PC-9 (cell line): ENCODE results near the gene TMPRSS9. TPM values are rescaled to one million over a fixed set of nuclear protein-coding genes. Genes with fewer than 3 reads are reported as not detected.

Experiments
- BruUV-seq: library from RNA; stranded (reverse); fragments of 400-500 nt; replicated peaks from 2 replicates; lab custom pipeline; 2021; lab: Mats Ljungman, UMichigan
- CTCF ChIA-PET: fragments of 300-600 bp; sonication (Branson Sonifier 250); formaldehyde crosslinking; loops from one replicate; lab custom pipeline; 2022; ENCODE audit warnings: antibody characterized with exemption; lab: Charles Lee
- POLR2A ChIA-PET: fragments of 300-600 bp; sonication (Branson Sonifier 250); formaldehyde crosslinking; loops from one replicate; lab custom pipeline; 2022; ENCODE audit warnings: antibody characterized with exemption; ENCODE audit not compliant: unreplicated experiment; lab: Charles Lee
- DNase-seq, 2 experiments: peaks; one replicate each; pipeline versions ENCODE4 v3.0.0 to v3.0.0-alpha.2; 2015 to 2022; ENCODE audit warnings: mixed read lengths in 1 of 2
- H2AFZ ChIP-seq: fragments of 200-600 bp; sonication (generic); 2 replicates; pipeline ENCODE4 v1.8.1; 2017; ENCODE audit warnings: antibody characterized with exemption
- H3F3A ChIP-seq: fragments of 200-600 bp; sonication (generic); 2 replicates; pipeline ENCODE4 v1.8.1; 2017; ENCODE audit warnings: antibody characterized with exemption, mild to moderate bottlenecking, low read depth; ENCODE audit not compliant: insufficient read depth
- H3K27ac ChIP-seq: fragments of 200-600 bp; sonication (generic); 2 replicates; pipeline ENCODE4 v1.6.1; 2016; ENCODE audit warnings: mixed run types
- H3K27me3 ChIP-seq: fragments of 200-600 bp; sonication (generic); 2 replicates; pipeline ENCODE4 v1.6.1; 2016; ENCODE audit warnings: low read depth, mixed run types; ENCODE audit not compliant: insufficient read depth
- H3K36me3 ChIP-seq: fragments of 200-600 bp; sonication (generic); 2 replicates; pipeline ENCODE4 v1.6.1; 2016; ENCODE audit warnings: low read depth, mixed run types
- H3K4me1 ChIP-seq: fragments of 200-600 bp; sonication (generic); replicated peaks from 2 replicates; pipeline ENCODE4 v1.6.1; 2016; ENCODE audit warnings: mixed run types; ENCODE audit not compliant: insufficient read depth
- H3K4me2 ChIP-seq: fragments of 200-600 bp; sonication (generic); 2 replicates; pipeline ENCODE4 v1.6.1; 2017; ENCODE audit warnings: mixed run types
- H3K4me3 ChIP-seq: fragments of 200-600 bp; sonication (generic); 2 replicates; pipeline ENCODE4 v1.6.1; 2016; ENCODE audit warnings: mixed run types
- H3K79me2 ChIP-seq: fragments of 200-600 bp; sonication (generic); 2 replicates; pipeline ENCODE4 v1.6.1; 2017; ENCODE audit warnings: low read depth, mixed run types
- H3K9me2 ChIP-seq: fragments of 200-600 bp; sonication (generic); 2 replicates; pipeline ENCODE4 v1.8.1; 2017; ENCODE audit warnings: mild to moderate bottlenecking; ENCODE audit not compliant: insufficient read depth
- H3K9me3 ChIP-seq: fragments of 200-600 bp; sonication (generic); 2 replicates; pipeline ENCODE4 v1.8.1; 2016; ENCODE audit warnings: low read depth; ENCODE audit not compliant: insufficient read depth
- H4K20me1 ChIP-seq: fragments of 200-600 bp; sonication (generic); 2 replicates; pipeline ENCODE4 v1.8.1; 2017; ENCODE audit not compliant: insufficient read depth
- CTCF ChIP-seq: fragments of 200-600 bp; sonication (generic); conservative IDR thresholded peaks from 2 replicates; pipeline ENCODE4 v1.6.1; 2017; ENCODE audit warnings: mixed run types, antibody characterized with exemption, mild to moderate bottlenecking, moderate library complexity
- EZH2 ChIP-seq: fragments of 200-600 bp; sonication (generic); IDR thresholded peaks from 2 replicates; pipeline ENCODE4 v1.8.0; 2017; ENCODE audit warnings: antibody characterized with exemption, low read depth
- intact Hi-C: fragments of 100-400 bp; cut with micrococcal nuclease; formaldehyde crosslinking; loops from one replicate; pipeline ENCODE4 v1.10.0; 2022; ENCODE audit not compliant: unreplicated experiment
- total RNA-seq: library from RNA; stranded (reverse); gene quantifications from 2 replicates; pipeline ENCODE4 v1.2.3, GENCODE V29; 2021

The TMPRSS9 gene
- total RNA-seq, 1 experiment from 2014 or later, result 0.20 TPM

DNA sequence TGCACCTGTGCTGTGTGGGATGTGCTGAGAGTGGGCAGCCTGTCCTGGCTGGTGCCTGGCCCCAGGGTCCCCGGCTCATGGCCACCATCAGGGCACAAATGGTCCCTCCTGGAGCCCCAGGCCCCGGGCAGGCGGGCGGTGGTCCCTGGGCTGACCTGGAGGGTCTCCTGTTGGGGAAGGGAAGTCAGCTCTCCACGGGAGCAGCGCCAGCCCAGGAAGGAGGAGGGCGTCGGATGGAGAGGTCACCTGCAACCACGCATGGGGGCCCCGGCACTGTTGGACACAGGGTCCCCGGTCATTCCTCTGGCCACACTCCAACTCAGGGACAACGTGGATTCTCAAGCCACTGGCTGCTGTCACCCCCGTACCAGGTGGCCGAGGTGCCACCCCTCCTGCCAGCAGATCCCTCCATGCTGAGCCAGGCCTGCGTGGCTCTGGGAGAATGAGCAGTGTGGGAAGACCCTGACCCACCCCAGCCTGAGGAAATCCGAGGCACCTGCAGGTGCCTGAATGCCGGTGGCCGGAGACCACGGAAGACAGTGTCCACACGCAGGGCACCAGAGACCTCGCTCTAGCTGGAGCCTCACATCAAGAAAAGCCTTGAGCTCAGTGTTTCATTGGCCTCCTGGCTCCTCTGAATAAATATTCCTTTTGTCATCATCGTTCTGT lies 83.2 kb downstream of the TMPRSS9 start:
- CTCF ChIA-PET, result no interaction called here
- POLR2A ChIA-PET, result no interaction called here
- no TSS peak for BruUV-seq
- Histone ChIP-seq H2AFZ (no peak overlapping the region), H3K27ac (no peak overlapping the region), H3K4me3 (no peak overlapping the region), H3K4me2 (no peak overlapping the region), H3K9me2 (no peaks in the 10 kb centered on the region), H3K4me1 (no peaks in the 10 kb centered on the region), H3K9me3 (no peaks in the 10 kb centered on the region), H3K79me2 (peaks cover 16% of the 10 kb centered on the region), H3F3A (no peaks in the 10 kb centered on the region), H4K20me1 (no peaks in the 10 kb centered on the region; the same call in 1 of the 2 replicates), H3K27me3 (no peaks in the 10 kb centered on the region), H3K36me3 (no peaks in the 10 kb centered on the region)
- intact Hi-C loops, result no loop called here
- TF ChIP-seq CTCF (no peak), EZH2 (no peak)
- DNase-seq, result no peak

DNA sequence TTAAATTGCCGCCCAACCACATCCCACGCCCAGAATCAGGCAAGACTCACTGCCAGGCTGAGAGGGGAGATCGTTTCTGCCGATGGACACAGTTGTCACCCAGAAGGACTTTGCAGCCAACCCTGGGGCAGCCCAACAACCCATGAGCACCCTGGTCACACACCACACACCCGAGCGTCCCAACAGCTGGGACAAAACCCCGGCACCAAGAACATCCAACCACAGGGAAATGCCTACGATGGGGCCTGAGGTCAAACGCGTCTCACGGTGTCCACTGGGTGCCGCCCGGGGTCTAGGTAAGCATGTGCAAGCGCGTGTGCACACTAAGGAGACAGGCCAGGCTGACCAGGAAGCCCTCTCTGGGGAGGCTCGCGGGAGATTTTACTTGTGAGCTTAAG lies 83.7 kb downstream of the TMPRSS9 start:
- no peaks in the 10 kb centered on the region for H3K36me3 ChIP-seq

More for the DNA sequence above, 83.7 kb downstream of the TMPRSS9 start:
- intact Hi-C loops, result no loop called here
- no peaks in the 10 kb centered on the region for H3K9me2 ChIP-seq
- POLR2A ChIA-PET, result no interaction called here
- no peaks in the 10 kb centered on the region for H3K4me1 ChIP-seq
- BruUV-seq, result no TSS peak
- no peak overlapping the region for H3K4me2 ChIP-seq
- TF ChIP-seq CTCF (no peak), EZH2 (no peak)
- H3K27me3 ChIP-seq, result no peaks in the 10 kb centered on the region
- H3K9me3 ChIP-seq, result no peaks in the 10 kb centered on the region
- peaks cover 21% of the 10 kb centered on the region for H3K79me2 ChIP-seq
- H2AFZ ChIP-seq, result no peak overlapping the region
- no peaks in the 10 kb centered on the region for H3F3A ChIP-seq
- no peak overlapping the region for H3K4me3 ChIP-seq
- H4K20me1 ChIP-seq, result no peaks in the 10 kb centered on the region; the same call in none of the 2 replicates
- DNase-seq, result no peak
- H3K27ac ChIP-seq, result no peak overlapping the region
- CTCF ChIA-PET, result interaction anchor here (0.6 kb wide), 1 partner anchor 11 kb away, joined by 8 read pairs; no protein-coding TSS in a partner anchor
